Uterus (tissue), 4 donors: ENCODE data around the gene ARMC5. TPM values are rescaled to one million over a fixed set of nuclear protein-coding genes. Genes with fewer than 3 reads are reported as not detected.

Experiments used
- DNase-seq, 2 donors: peaks; one replicate each; pipeline ENCODE4 v3.0.0-alpha.2; 2019 to 2020
- H3K27ac ChIP-seq, 2 donors: fragments of 200-600 bp; sonication (generic); 1 replicate in 1 of 2; 2 replicates in 1 of 2; pipeline ENCODE4 v1.5.1; 2016 to 2018
- H3K27me3 ChIP-seq, 2 donors: fragments of 200-600 bp; sonication (generic); one replicate each; pipeline ENCODE4 v1.5.1; 2018 to 2019; ENCODE audit warnings: control low read depth in 1 of 2
- H3K36me3 ChIP-seq, 2 donors: fragments of 200-600 bp; sonication (generic); one replicate each; pipeline ENCODE4 v1.5.1; 2019; ENCODE audit warnings: control low read depth in 1 of 2
- H3K4me1 ChIP-seq, 2 donors: fragments of 200-600 bp; sonication (generic); one replicate each; pipeline ENCODE4 v1.5.1; 2018 to 2019; ENCODE audit warnings: control low read depth in 1 of 2
- H3K4me3 ChIP-seq, 2 donors: fragments of 200-600 bp; sonication (generic); 1 replicate in 1 of 2; 2 replicates in 1 of 2; pipeline ENCODE4 v1.5.1; 2018 to 2019; ENCODE audit warnings: mild to moderate bottlenecking in 1 of 2
- H3K9me3 ChIP-seq, 2 donors: fragments of 200-600 bp; sonication (generic); one replicate each; pipeline ENCODE4 v1.5.1; 2019; ENCODE audit warnings: control low read depth in 1 of 2
- POLR2A ChIP-seq, 2 donors: fragments of 450-650 bp; IDR thresholded peaks; one replicate each; pipeline ENCODE4 v1.6.1; 2016; ENCODE audit warnings: antibody characterized with exemption in 2 of 2, mild to moderate bottlenecking in 1 of 2, moderate library complexity in 1 of 2
- intact Hi-C: fragments of 100-400 bp; cut with DNase I; formaldehyde crosslinking; loops from one replicate; pipeline ENCODE4 v1.15.1; 2023; ENCODE audit warnings: low total_unique reads
- total RNA-seq, 4 donors: library from RNA; depleted of rRNA in 3 of 4; stranded (reverse); fragments of >200 nt in 3 of 4; gene quantifications; one replicate each; pipeline versions ENCODE4 v1.1.0 to v1.2.4, GENCODE V29; 2014 to 2023
- TF ChIP-seq, protein P1 (sequence below), 4 experiments: fragments of 200-600 bp in 2 of 4; fragments of 450-650 bp in 2 of 4; sonication (generic) in 2 of 4; IDR thresholded peaks; one replicate each; pipeline ENCODE4 v1.5.1; 2016 to 2019; ENCODE audit warnings: antibody characterized with exemption in 4 of 4, mild to moderate bottlenecking in 2 of 4, moderate library complexity in 1 of 4
- donor health status: DM: yes; HTN: yes; CAD: no.

ARMC5 gene
- total RNA-seq, 4 donors from 2014 or later = 2.1 to 12.7 (median 8.0) TPM

DNA sequence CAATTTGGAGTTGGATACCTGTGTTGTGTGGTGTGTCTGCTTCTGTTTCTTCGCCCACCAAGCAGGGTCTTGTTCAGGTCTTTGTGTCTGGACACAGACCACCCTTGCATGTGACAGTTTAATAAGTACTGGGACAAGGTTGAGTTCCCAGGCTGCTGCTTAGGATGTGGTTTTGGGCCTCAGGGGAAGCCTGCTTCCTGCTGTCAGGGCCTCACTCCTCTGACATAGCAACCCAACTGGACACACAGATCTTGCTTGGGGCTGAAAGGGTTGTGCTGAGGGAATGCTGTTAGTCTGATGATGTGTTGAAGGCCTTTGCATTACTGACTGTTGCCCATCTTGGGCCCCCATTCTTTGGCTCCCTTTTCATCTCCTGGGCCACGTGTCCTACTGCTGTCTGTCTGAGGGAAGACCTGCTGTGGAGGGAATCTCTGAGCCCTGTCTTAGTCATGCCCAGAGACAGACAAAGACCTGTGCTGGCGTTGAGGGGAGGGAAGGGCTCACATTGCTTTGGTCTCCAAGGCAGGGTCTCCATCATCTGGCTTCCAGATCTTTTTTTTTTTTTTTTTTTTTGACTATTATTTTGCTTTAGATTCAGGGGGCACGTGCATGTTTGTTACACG is 8.0 kb downstream of the ARMC5 start:
- peaks cover 6 to 7% of the 10 kb centered on the region in 2 donors for H3K4me1 ChIP-seq
- no peak overlapping the region for H3K4me3 ChIP-seq
- H3K9me3 ChIP-seq = no peaks in the 10 kb centered on the region
- DNase-seq = no peak
- H3K27me3 ChIP-seq = no peaks in the 10 kb centered on the region
- intact Hi-C loops = no loop called here
- no peak overlapping the region for H3K27ac ChIP-seq
- H3K36me3 ChIP-seq = no peaks in the 10 kb centered on the region
- no peak for TF ChIP-seq POLR2A (IDR thresholded peaks at IDR 0.05)
- TF ChIP-seq, protein P1, sequence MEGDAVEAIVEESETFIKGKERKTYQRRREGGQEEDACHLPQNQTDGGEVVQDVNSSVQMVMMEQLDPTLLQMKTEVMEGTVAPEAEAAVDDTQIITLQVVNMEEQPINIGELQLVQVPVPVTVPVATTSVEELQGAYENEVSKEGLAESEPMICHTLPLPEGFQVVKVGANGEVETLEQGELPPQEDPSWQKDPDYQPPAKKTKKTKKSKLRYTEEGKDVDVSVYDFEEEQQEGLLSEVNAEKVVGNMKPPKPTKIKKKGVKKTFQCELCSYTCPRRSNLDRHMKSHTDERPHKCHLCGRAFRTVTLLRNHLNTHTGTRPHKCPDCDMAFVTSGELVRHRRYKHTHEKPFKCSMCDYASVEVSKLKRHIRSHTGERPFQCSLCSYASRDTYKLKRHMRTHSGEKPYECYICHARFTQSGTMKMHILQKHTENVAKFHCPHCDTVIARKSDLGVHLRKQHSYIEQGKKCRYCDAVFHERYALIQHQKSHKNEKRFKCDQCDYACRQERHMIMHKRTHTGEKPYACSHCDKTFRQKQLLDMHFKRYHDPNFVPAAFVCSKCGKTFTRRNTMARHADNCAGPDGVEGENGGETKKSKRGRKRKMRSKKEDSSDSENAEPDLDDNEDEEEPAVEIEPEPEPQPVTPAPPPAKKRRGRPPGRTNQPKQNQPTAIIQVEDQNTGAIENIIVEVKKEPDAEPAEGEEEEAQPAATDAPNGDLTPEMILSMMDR (IDR thresholded peaks at IDR 0.05) = no peak

DNA sequence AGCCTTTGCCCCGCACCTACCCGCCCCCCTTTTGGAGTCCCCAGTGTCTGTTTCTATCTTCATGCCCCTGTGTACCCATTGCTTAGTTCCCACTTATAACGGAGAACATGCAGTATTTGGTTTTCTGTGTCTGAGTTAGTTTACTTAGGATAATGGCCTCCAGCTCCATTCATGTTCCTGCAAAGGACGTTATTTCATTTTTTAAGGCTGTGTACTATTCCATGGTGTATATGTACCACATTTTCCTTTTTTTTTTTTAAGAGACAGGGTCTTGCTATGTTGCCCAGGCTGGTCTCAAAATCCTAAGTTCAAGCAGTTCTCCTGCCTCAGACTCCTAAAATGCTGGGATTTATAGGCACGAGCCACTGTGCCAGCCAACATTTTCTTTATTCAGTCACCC is 8.6 kb downstream of the ARMC5 start:
- H3K27ac ChIP-seq = no peak overlapping the region
- no peaks in the 10 kb centered on the region for H3K36me3 ChIP-seq
- intact Hi-C loops = no loop called here
- no peaks in the 10 kb centered on the region for H3K27me3 ChIP-seq
- peaks cover 6 to 7% of the 10 kb centered on the region in 2 donors for H3K4me1 ChIP-seq
- no peaks in the 10 kb centered on the region for H3K9me3 ChIP-seq
- TF ChIP-seq, protein P1 (IDR thresholded peaks at IDR 0.05) = no peak
- TF ChIP-seq POLR2A (IDR thresholded peaks at IDR 0.05) = no peak
- H3K4me3 ChIP-seq = no peak overlapping the region
- DNase-seq = no peak

DNA sequence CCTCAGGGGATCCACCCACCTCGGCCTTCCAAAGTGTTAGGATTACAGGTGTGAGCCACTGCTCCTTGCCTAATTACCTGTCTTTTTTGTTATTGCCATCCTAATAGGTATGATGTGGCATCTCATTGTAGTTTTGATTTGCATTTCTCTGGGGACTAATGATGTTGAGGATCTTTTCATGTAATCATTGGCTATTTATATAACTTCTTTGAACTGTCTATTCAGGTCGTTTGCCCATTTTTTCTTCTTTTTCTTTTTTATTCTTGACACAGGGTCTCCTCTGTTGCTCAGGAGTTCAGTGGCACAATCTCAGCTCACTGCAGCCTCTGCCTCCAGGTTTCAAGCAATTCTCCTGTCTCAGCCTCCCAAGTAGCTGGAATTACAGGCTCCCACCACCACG is 11.3 kb downstream of the ARMC5 start:
- Histone ChIP-seq H3K36me3 (no peaks in the 10 kb centered on the region), H3K4me1 (peaks cover 7 to 18% of the 10 kb centered on the region in 2 donors), H3K4me3 (no peak overlapping the region), H3K9me3 (no peaks in the 10 kb centered on the region), H3K27me3 (no peaks in the 10 kb centered on the region), H3K27ac (peak overlapping the region; percentile 99 to 100)
- intact Hi-C loops = no loop called here
- DNase-seq = no peak
- no peak for TF ChIP-seq POLR2A (IDR thresholded peaks at IDR 0.05)
- TF ChIP-seq, protein P1 (IDR thresholded peaks at IDR 0.05) = no peak

DNA sequence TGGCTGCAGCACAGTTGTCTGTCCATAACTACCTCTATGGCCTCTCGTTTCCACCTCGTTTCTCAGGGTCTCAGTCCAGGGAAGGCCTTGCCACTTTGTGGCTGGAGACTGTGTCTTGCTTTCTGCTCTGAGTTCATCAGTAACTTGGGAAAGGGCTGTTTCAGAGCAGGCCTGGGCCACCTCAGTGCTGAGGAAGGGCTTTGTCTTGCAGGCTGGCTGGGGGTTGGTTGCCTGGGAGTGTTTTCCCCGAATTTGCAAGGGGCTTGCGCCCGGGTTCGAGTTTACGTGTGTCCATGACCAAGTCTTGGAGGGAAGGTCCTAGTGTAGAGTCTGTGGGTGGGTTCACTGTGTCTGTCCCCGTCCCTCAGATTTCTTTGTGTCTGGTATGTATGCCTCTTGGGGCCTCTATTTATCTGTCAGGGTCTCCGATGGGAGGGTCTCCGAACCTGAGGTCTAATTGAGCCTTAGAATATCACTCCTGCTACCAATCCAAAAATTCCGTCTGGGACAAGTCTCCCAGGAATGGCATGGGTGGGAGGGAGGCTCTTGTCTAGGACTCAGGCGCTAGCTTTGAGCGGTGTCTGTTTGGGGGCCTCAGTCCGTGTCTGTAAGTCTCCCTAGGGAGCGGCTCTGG is 12.1 kb downstream of the ARMC5 start:
- Histone ChIP-seq H3K27ac (peak overlapping the region; percentile 99 to 100), H3K9me3 (no peaks in the 10 kb centered on the region), H3K4me3 (peak overlapping the region; percentile 83 to 93), H3K4me1 (peaks cover 7 to 18% of the 10 kb centered on the region in 2 donors), H3K27me3 (no peaks in the 10 kb centered on the region), H3K36me3 (no peaks in the 10 kb centered on the region)
- DNase-seq = no peak
- intact Hi-C loops = no loop called here
- TF ChIP-seq POLR2A (IDR thresholded peaks at IDR 0.05) = no peak
- TF ChIP-seq, protein P1 (IDR thresholded peaks at IDR 0.05) = no peak
